ENCODE data around the gene PPP2R2D. TPM values are rescaled to one million over a fixed set of nuclear protein-coding genes. Genes with fewer than 3 reads are reported as not detected.

PPP2R2D gene
- 28.9 TPM for polyA plus RNA-seq (2013, experiment 1 of 2)
- 30.4 TPM for polyA plus RNA-seq (2013, experiment 2 of 2)

DNA sequence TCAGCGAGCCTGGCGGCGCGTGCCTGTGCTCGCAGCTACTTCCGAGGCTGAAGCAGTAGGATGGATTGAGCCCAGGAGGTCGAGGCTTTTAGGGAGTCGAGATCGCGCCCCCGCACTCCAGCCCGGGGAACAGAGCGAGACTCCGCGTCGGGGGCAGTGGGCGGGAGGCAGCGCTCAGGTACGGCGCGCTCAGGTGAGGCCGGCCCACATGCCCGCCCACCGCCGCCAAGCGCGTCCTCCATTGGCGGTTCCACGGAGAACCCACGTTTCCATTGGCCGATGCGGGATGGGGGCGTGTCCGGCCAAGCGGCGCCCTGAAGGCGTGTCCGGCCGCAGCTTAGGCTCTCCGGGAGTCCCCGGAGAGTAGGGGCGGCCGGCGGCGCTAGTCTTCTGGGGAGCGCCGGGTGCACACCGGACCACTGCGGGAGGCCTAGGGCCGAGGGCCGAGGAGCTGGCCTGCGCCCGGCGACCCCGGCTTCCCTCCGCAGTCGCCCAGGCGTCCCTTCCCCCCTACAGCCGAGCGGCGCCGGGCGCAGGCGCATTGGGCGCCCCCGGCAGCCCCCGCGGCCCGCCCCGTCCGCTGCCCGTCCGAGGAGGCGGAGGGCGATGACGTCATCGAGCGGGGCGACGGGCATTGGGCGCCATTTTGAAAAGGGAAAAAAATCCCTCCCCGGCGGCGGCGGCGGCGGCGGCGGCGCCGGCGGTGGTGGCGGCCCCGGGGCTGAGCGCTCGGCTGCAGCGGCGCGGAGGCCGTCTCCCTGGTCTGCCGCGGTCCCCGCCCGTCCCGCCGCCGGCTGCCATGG is at the start of gene PPP2R2D:
TSS of gene PPP2R2D (plus strand) at position 659 of the 803 bp plus-strand sequence. CDS start at position 800, 141 bp downstream.
- Histone ChIP-seq H2AK5ac (ENCODE audit: low read length) (no peak within 1 kb of the TSS), H3K4me2 (ENCODE audit: low read length) (peak within 1 kb of the TSS; percentile 70), H2BK120ac (ENCODE audit: low read depth, low read length) (peak within 1 kb of the TSS; percentile 55), H3K56ac (ENCODE audit: low read length) (peak within 1 kb of the TSS; percentile 93), H3K36me3 (ENCODE audit: control insufficient read depth, insufficient read depth, low read length) (no peaks in the 10 kb centered on the region), H3K27ac (ENCODE audit: low read depth, low read length) (peak within 1 kb of the TSS; percentile 57), H3K9ac (ENCODE audit: low read length) (peak within 1 kb of the TSS; percentile 96), H3K23ac (ENCODE audit: low read length) (no peak within 1 kb of the TSS), H4K5ac (ENCODE audit: low read length) (no peak within 1 kb of the TSS), H2BK15ac (replicated peaks; ENCODE audit: low read depth) (no peak within 1 kb of the TSS), H3K79me1 (ENCODE audit: low read length) (peaks cover 7% of the 10 kb centered on the region), H3K4me1 (ENCODE audit: control insufficient read depth, low read depth, low read length) (no peaks in the 10 kb centered on the region), H3K79me2 (ENCODE audit: control insufficient read depth, insufficient read depth, low read length) (peaks cover 38% of the 10 kb centered on the region), H3K18ac (ENCODE audit: low read length) (peak within 1 kb of the TSS; percentile 99), H2BK5ac (ENCODE audit: low read length) (peak within 1 kb of the TSS; percentile 80), H3K27me3 (ENCODE audit: insufficient read depth, low read length, poor library complexity) (no peaks in the 10 kb centered on the region), H3K4ac (ENCODE audit: low read depth, low read length) (peak within 1 kb of the TSS; percentile 77), H4K8ac (ENCODE audit: low read depth, low read length) (peak within 1 kb of the TSS; percentile 88), H3K4me3 (ENCODE audit: low read length) (peak within 1 kb of the TSS; percentile 86)
- WGBS (ENCODE audit: extremely low coverage, insufficient coverage, low lambda C conversion rate) = no CpG with 5 or more reads among the region's 107 CpGs
- peak; percentile 97 for DNase-seq

DNA sequence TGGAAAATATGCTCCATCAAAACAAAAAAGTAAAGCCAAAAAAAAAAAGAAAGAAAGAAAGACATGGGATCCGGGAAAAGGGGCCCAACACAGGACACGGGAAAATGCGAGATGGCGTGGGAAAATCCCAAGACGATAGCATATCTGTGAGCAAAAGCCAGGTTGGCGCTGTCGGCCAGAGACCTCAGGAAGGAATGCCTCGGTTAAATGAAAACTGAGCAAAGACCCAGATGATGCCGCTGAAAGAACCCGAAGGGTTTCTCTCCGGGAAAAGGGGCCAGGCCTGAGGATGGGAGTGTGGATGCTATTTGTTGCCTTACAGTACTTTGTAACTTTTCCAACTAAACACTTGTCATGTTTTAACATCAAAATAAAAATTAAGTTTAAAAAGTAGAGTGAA is 49.5 kb upstream of the PPP2R2D start:
- no peaks in the 10 kb centered on the region for H3K36me3 ChIP-seq (ENCODE audit: control insufficient read depth, insufficient read depth, low read length)
- DNase-seq = no peak
- no peak overlapping the region for H3K23ac ChIP-seq (ENCODE audit: low read length)
- no peaks in the 10 kb centered on the region for H3K79me2 ChIP-seq (ENCODE audit: control insufficient read depth, insufficient read depth, low read length)
- H3K18ac ChIP-seq (ENCODE audit: low read length) = no peak overlapping the region
- H2BK15ac ChIP-seq (replicated peaks; ENCODE audit: low read depth) = no peak overlapping the region
- no peak overlapping the region for H3K4ac ChIP-seq (ENCODE audit: low read depth, low read length)
- no peak overlapping the region for H2BK120ac ChIP-seq (ENCODE audit: low read depth, low read length)
- no peaks in the 10 kb centered on the region for H3K4me1 ChIP-seq (ENCODE audit: control insufficient read depth, low read depth, low read length)
- H3K79me1 ChIP-seq (ENCODE audit: low read length) = no peaks in the 10 kb centered on the region
- H4K5ac ChIP-seq (ENCODE audit: low read length) = no peak overlapping the region
- H3K4me2 ChIP-seq (ENCODE audit: low read length) = no peak overlapping the region
- no peak overlapping the region for H3K4me3 ChIP-seq (ENCODE audit: low read length)
- H2BK5ac ChIP-seq (ENCODE audit: low read length) = no peak overlapping the region
- no peak overlapping the region for H3K9ac ChIP-seq (ENCODE audit: low read length)
- no peak overlapping the region for H3K27ac ChIP-seq (ENCODE audit: low read depth, low read length)
- no CpG with 5 or more reads among the region's 11 CpGs for WGBS (ENCODE audit: extremely low coverage, insufficient coverage, low lambda C conversion rate)
- H2AK5ac ChIP-seq (ENCODE audit: low read length) = no peak overlapping the region
- H4K8ac ChIP-seq (ENCODE audit: low read depth, low read length) = no peak overlapping the region
- no peak overlapping the region for H3K56ac ChIP-seq (ENCODE audit: low read length)
- no peaks in the 10 kb centered on the region for H3K27me3 ChIP-seq (ENCODE audit: insufficient read depth, low read length, poor library complexity)

DNA sequence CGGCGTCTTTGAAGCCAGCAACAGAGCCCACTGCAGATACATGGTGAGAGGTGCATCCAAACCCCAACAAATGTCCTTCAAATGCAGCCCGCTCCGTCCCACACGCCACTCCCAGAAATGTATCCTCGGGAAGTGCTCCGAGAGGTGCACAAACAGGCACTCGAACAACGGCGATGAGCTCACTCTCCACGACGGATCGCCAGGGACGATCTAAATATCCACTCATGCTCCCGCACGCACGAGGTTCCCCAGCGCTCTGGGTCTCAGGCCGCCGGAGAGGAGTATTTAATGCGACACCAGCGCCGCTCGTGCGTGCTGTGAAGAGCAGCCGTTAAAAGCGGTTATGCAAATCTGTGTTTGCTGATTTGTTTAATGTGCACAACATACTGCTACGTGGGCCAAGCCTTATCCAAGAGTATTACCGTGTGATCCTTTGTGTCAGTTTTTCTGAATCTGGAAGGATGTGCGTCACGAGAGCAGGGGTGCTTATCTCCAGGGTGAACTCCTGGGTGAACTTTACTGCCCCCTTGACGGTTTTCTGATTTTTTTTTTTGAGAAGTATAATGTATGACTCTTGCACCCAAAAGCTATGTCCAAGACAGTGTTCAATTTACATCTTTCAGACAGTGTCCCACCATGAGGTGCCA is 48.5 kb upstream of the PPP2R2D start:
- H3K79me1 ChIP-seq (ENCODE audit: low read length) = no peaks in the 10 kb centered on the region
- H3K27me3 ChIP-seq (ENCODE audit: insufficient read depth, low read length, poor library complexity) = no peaks in the 10 kb centered on the region
- no peak overlapping the region for H2BK5ac ChIP-seq (ENCODE audit: low read length)
- H3K4me3 ChIP-seq (ENCODE audit: low read length) = no peak overlapping the region
- no CpG with 5 or more reads among the region's 32 CpGs for WGBS (ENCODE audit: extremely low coverage, insufficient coverage, low lambda C conversion rate)
- no peaks in the 10 kb centered on the region for H3K36me3 ChIP-seq (ENCODE audit: control insufficient read depth, insufficient read depth, low read length)
- no peak overlapping the region for H3K9ac ChIP-seq (ENCODE audit: low read length)
- H3K4me1 ChIP-seq (ENCODE audit: control insufficient read depth, low read depth, low read length) = no peaks in the 10 kb centered on the region
- H4K5ac ChIP-seq (ENCODE audit: low read length) = no peak overlapping the region
- no peak overlapping the region for H3K4me2 ChIP-seq (ENCODE audit: low read length)
- H3K23ac ChIP-seq (ENCODE audit: low read length) = no peak overlapping the region
- H3K56ac ChIP-seq (ENCODE audit: low read length) = no peak overlapping the region
- H3K4ac ChIP-seq (ENCODE audit: low read depth, low read length) = no peak overlapping the region
- H3K18ac ChIP-seq (ENCODE audit: low read length) = no peak overlapping the region
- H3K79me2 ChIP-seq (ENCODE audit: control insufficient read depth, insufficient read depth, low read length) = no peaks in the 10 kb centered on the region
- H3K27ac ChIP-seq (ENCODE audit: low read depth, low read length) = no peak overlapping the region
- no peak overlapping the region for H2AK5ac ChIP-seq (ENCODE audit: low read length)
- H2BK15ac ChIP-seq (replicated peaks; ENCODE audit: low read depth) = no peak overlapping the region
- no peak overlapping the region for H4K8ac ChIP-seq (ENCODE audit: low read depth, low read length)
- H2BK120ac ChIP-seq (ENCODE audit: low read depth, low read length) = no peak overlapping the region
- no peak for DNase-seq

DNA sequence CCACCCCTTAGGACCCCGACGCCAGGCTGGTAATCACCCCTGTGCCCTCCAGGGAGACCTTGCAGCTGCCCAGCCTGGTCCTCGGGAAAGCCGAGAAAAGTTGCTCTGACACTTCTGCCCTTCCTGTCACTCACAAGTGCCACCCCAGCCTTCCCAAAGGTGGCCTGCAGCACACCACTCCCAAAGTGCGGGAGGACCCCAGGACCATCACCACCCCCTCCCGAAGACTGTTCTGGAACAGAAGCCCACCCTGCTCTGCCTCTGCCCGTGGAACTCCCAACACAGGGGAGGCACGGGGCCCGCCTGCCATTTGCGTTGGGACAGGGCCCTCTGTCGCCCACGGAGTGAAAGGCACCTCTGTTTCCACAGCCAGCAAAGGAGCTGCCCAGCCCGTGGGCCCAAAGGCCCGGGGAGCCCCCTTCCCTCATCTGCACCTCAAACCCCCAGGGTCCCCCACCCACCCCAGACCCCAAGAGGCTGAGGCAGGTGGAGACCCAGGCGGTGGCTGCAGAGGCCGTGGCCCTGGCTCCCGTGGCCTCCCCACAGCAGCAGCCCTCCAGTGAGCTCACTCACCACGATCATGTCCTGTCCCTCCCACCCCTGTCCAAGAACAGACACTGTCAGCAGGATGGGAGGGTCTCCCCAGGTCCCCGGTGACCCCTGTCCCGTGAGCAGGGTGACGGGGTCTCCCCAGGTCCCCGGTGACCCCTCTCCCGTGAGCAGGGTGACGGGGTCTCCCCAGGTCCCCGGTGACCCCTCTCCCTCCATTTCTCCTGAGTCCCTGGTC is 47.8 kb upstream of the PPP2R2D start:
- H3K4ac ChIP-seq (ENCODE audit: low read depth, low read length) = no peak overlapping the region
- no peak overlapping the region for H3K4me2 ChIP-seq (ENCODE audit: low read length)
- whole genome bisulfite sequencing (ENCODE audit: extremely low coverage, insufficient coverage, low lambda C conversion rate) = no CpG with 5 or more reads among the region's 25 CpGs
- no peak overlapping the region for H2BK5ac ChIP-seq (ENCODE audit: low read length)
- H3K79me2 ChIP-seq (ENCODE audit: control insufficient read depth, insufficient read depth, low read length) = no peaks in the 10 kb centered on the region
- DNase-seq = no peak
- no peaks in the 10 kb centered on the region for H3K36me3 ChIP-seq (ENCODE audit: control insufficient read depth, insufficient read depth, low read length)
- H2AK5ac ChIP-seq (ENCODE audit: low read length) = no peak overlapping the region
- no peak overlapping the region for H3K27ac ChIP-seq (ENCODE audit: low read depth, low read length)
- H3K27me3 ChIP-seq (ENCODE audit: insufficient read depth, low read length, poor library complexity) = no peaks in the 10 kb centered on the region
- H2BK120ac ChIP-seq (ENCODE audit: low read depth, low read length) = no peak overlapping the region
- no peaks in the 10 kb centered on the region for H3K79me1 ChIP-seq (ENCODE audit: low read length)
- no peaks in the 10 kb centered on the region for H3K4me1 ChIP-seq (ENCODE audit: control insufficient read depth, low read depth, low read length)
- H3K9ac ChIP-seq (ENCODE audit: low read length) = no peak overlapping the region
- no peak overlapping the region for H4K5ac ChIP-seq (ENCODE audit: low read length)
- no peak overlapping the region for H2BK15ac ChIP-seq (replicated peaks; ENCODE audit: low read depth)
- no peak overlapping the region for H4K8ac ChIP-seq (ENCODE audit: low read depth, low read length)
- H3K18ac ChIP-seq (ENCODE audit: low read length) = no peak overlapping the region
- H3K56ac ChIP-seq (ENCODE audit: low read length) = no peak overlapping the region
- no peak overlapping the region for H3K4me3 ChIP-seq (ENCODE audit: low read length)
- no peak overlapping the region for H3K23ac ChIP-seq (ENCODE audit: low read length)

DNA sequence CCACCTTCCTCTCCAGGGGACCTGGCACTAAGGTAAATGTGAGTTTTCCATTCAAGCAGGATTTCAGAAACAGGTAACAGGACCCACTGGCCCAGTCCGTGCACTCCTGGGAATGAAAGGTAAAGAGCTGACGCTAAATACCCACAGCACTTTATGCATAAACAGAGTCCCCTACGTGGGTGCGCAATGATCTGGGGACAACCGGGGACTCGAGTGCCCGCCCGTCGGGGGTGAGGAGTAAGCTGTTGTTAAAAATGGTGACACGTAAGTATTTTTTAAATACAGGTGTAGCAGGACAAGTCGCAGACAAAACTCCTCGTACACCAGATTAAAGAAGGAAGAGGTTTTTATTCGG is 47.2 kb upstream of the PPP2R2D start:
- H3K36me3 ChIP-seq (ENCODE audit: control insufficient read depth, insufficient read depth, low read length) = no peaks in the 10 kb centered on the region
- H3K56ac ChIP-seq (ENCODE audit: low read length) = no peak overlapping the region
- H2BK5ac ChIP-seq (ENCODE audit: low read length) = no peak overlapping the region
- H3K4ac ChIP-seq (ENCODE audit: low read depth, low read length) = no peak overlapping the region
- H3K27ac ChIP-seq (ENCODE audit: low read depth, low read length) = no peak overlapping the region
- H3K27me3 ChIP-seq (ENCODE audit: insufficient read depth, low read length, poor library complexity) = no peaks in the 10 kb centered on the region
- H3K79me1 ChIP-seq (ENCODE audit: low read length) = no peaks in the 10 kb centered on the region
- H3K79me2 ChIP-seq (ENCODE audit: control insufficient read depth, insufficient read depth, low read length) = no peaks in the 10 kb centered on the region
- H3K9ac ChIP-seq (ENCODE audit: low read length) = no peak overlapping the region
- H3K4me3 ChIP-seq (ENCODE audit: low read length) = no peak overlapping the region
- H2BK120ac ChIP-seq (ENCODE audit: low read depth, low read length) = no peak overlapping the region
- H4K8ac ChIP-seq (ENCODE audit: low read depth, low read length) = no peak overlapping the region
- H3K4me1 ChIP-seq (ENCODE audit: control insufficient read depth, low read depth, low read length) = no peaks in the 10 kb centered on the region
- no peak overlapping the region for H3K4me2 ChIP-seq (ENCODE audit: low read length)
- no peak overlapping the region for H4K5ac ChIP-seq (ENCODE audit: low read length)
- H2AK5ac ChIP-seq (ENCODE audit: low read length) = no peak overlapping the region
- WGBS (ENCODE audit: extremely low coverage, insufficient coverage, low lambda C conversion rate) = no CpG with 5 or more reads among the region's 13 CpGs
- no peak overlapping the region for H3K18ac ChIP-seq (ENCODE audit: low read length)
- H3K23ac ChIP-seq (ENCODE audit: low read length) = no peak overlapping the region
- DNase-seq = no peak
- H2BK15ac ChIP-seq (replicated peaks; ENCODE audit: low read depth) = no peak overlapping the region

Data from mesendoderm (in vitro differentiated cells).